ENCODE measurements around the gene HCN4. TPM values are rescaled to one million over a fixed set of nuclear protein-coding genes. Genes with fewer than 3 reads are reported as not detected.
A peak's percentile ranks its signal among the peaks of the same experiment; 100 is the strongest.

Gene HCN4
- total RNA-seq, 1 experiment from 2014 or later, result 10.5 TPM

DNA sequence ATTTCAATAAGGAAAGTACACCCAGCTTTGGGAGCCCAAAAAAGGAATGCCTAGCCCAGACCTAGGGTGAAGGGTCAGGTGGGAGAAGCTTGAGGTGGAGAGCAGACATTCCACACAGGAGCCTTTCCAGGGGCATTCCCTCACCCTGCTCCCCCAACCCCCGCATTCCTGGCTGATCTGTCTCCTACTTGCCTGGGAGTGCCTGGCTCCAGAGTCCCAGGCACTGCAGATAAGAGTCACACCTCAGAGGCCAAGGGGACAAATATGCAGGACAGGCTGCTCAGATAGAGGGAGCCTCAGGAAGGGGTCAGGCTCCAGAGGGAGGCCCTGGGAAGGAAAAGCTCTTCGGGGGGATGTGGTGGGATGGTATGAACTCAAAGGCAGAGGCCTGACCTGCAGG lies 20.8 kb upstream of the HCN4 start:
- peak; percentile 35 for DNase-seq (ENCODE audit: low spot score)

DNA sequence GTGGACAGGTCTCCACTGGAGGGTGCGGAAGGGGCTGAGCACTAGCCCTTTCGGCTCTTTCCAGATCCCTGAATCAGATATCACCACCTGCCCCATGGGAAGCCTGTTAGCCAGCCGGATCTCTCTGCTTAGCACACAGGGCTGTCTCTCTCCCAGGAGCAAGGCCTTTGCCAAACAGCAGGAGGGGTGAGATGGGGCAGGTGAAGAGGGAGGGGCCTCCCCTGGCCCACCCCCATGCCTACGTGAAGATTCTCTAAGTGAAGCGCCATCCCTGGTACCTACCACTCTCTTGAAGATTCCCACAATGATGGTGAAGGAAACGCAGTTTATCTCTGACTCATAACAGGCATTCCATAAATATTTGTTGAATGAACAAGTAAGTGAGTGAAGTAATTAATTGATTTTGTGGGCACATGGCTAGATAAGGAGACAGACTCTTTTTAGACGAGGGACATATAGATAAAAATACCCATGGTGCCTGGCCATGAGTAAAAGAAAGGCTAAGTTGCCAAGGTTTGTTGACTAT lies 19.6 kb upstream of the HCN4 start:
- DNase-seq (ENCODE audit: low spot score) (peak; percentile 26), ATAC-seq (peak; percentile 46)
- no peak for TF ChIP-seq NR1H2 (CRISPR knock-in tag; IDR thresholded peaks at IDR 0.05)
- no peak for TF ChIP-seq EMX1 (CRISPR knock-in tag; IDR thresholded peaks at IDR 0.05)
- no peak for TF ChIP-seq GABPB1 (CRISPR knock-in tag; IDR thresholded peaks at IDR 0.05)
- no peak for TF ChIP-seq SMAD3 (CRISPR knock-in tag; IDR thresholded peaks at IDR 0.05; ENCODE audit: borderline replicate concordance)
- no peak for TF ChIP-seq SOX15 (CRISPR knock-in tag; IDR thresholded peaks at IDR 0.05)
- TF ChIP-seq ZNF423 (CRISPR knock-in tag; IDR thresholded peaks at IDR 0.05), result no peak
- no peak for TF ChIP-seq ZNF232 (CRISPR knock-in tag; IDR thresholded peaks at IDR 0.05)
- no peak for TF ChIP-seq ZNF671 (CRISPR knock-in tag; IDR thresholded peaks at IDR 0.05)
- no peak for TF ChIP-seq NR3C1 (CRISPR knock-in tag; conservative IDR thresholded peaks at IDR 0.05; ENCODE audit: low read depth)
- TF ChIP-seq ZNF121 (CRISPR knock-in tag; IDR thresholded peaks at IDR 0.05), result no peak
- TF ChIP-seq, protein P1, sequence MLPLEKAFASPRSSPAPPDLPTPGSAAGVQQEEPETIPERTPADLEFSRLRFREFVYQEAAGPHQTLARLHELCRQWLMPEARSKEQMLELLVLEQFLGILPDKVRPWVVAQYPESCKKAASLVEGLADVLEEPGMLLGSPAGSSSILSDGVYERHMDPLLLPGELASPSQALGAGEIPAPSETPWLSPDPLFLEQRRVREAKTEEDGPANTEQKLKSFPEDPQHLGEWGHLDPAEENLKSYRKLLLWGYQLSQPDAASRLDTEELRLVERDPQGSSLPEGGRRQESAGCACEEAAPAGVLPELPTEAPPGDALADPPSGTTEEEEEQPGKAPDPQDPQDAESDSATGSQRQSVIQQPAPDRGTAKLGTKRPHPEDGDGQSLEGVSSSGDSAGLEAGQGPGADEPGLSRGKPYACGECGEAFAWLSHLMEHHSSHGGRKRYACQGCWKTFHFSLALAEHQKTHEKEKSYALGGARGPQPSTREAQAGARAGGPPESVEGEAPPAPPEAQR (CRISPR knock-in tag; IDR thresholded peaks at IDR 0.05), result no peak
- no peak for TF ChIP-seq NFYB (CRISPR knock-in tag; conservative IDR thresholded peaks at IDR 0.05; ENCODE audit: low read depth)
- no peak for TF ChIP-seq FOXJ3 (CRISPR knock-in tag; IDR thresholded peaks at IDR 0.05; ENCODE audit: borderline replicate concordance)
- TF ChIP-seq, protein P2, sequence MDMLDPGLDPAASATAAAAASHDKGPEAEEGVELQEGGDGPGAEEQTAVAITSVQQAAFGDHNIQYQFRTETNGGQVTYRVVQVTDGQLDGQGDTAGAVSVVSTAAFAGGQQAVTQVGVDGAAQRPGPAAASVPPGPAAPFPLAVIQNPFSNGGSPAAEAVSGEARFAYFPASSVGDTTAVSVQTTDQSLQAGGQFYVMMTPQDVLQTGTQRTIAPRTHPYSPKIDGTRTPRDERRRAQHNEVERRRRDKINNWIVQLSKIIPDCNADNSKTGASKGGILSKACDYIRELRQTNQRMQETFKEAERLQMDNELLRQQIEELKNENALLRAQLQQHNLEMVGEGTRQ (CRISPR knock-in tag; IDR thresholded peaks at IDR 0.05), result no peak
- no peak for TF ChIP-seq ZNF263 (CRISPR knock-in tag; IDR thresholded peaks at IDR 0.05; ENCODE audit: low read depth)
- peak overlapping the region; percentile 88 for H3K27ac Mint-ChIP-seq
- CTCF ChIA-PET, result interaction anchor here (1.0 to 2.2 kb wide), 2 partner anchors 63 to 248 kb away, joined by 5 to 10 read pairs; no protein-coding TSS in a partner anchor
- H3K36me3 Mint-ChIP-seq, result no peaks in the 10 kb centered on the region
- peaks cover 3% of the 10 kb centered on the region for H3K9me3 Mint-ChIP-seq
- no peak overlapping the region for H3K4me3 Mint-ChIP-seq
- H3K27me3 Mint-ChIP-seq (ENCODE audit: low read depth), result peaks cover 12% of the 10 kb centered on the region
- peaks cover 53% of the 10 kb centered on the region for H3K4me1 Mint-ChIP-seq
- POLR2A ChIA-PET, result no interaction called here

More for the DNA sequence above, 20.8 kb upstream of the HCN4 start:
- ChIA-PET POLR2A (no interaction called here), CTCF (no interaction called here)
- H3K27ac Mint-ChIP-seq, result no peak overlapping the region
- H3K36me3 Mint-ChIP-seq, result no peaks in the 10 kb centered on the region
- ATAC-seq, result peak; percentile 50
- H3K4me1 Mint-ChIP-seq, result peaks cover 55% of the 10 kb centered on the region
- H3K27me3 Mint-ChIP-seq (ENCODE audit: low read depth), result peaks cover 15% of the 10 kb centered on the region
- H3K4me3 Mint-ChIP-seq, result no peak overlapping the region
- no peaks in the 10 kb centered on the region for H3K9me3 Mint-ChIP-seq
- TF ChIP-seq, protein P3, sequence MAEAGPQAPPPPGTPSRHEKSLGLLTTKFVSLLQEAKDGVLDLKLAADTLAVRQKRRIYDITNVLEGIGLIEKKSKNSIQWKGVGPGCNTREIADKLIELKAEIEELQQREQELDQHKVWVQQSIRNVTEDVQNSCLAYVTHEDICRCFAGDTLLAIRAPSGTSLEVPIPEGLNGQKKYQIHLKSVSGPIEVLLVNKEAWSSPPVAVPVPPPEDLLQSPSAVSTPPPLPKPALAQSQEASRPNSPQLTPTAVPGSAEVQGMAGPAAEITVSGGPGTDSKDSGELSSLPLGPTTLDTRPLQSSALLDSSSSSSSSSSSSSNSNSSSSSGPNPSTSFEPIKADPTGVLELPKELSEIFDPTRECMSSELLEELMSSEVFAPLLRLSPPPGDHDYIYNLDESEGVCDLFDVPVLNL (CRISPR knock-in tag; IDR thresholded peaks at IDR 0.05; ENCODE audit: borderline replicate concordance, low read depth), result no peak
- TF ChIP-seq, protein P4, sequence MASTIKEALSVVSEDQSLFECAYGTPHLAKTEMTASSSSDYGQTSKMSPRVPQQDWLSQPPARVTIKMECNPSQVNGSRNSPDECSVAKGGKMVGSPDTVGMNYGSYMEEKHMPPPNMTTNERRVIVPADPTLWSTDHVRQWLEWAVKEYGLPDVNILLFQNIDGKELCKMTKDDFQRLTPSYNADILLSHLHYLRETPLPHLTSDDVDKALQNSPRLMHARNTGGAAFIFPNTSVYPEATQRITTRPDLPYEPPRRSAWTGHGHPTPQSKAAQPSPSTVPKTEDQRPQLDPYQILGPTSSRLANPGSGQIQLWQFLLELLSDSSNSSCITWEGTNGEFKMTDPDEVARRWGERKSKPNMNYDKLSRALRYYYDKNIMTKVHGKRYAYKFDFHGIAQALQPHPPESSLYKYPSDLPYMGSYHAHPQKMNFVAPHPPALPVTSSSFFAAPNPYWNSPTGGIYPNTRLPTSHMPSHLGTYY (CRISPR knock-in tag; IDR thresholded peaks at IDR 0.05), result no peak
- TF ChIP-seq ZNF671 (CRISPR knock-in tag; IDR thresholded peaks at IDR 0.05) (no peak), FOXP1 (CRISPR knock-in tag; IDR thresholded peaks at IDR 0.05; ENCODE audit: borderline replicate concordance) (no peak), TEAD1 (CRISPR knock-in tag; IDR thresholded peaks at IDR 0.05) (no peak)
- TF ChIP-seq, protein P1 (CRISPR knock-in tag; IDR thresholded peaks at IDR 0.05), result no peak

All from WTC11 (cell line).